Measurements from ENCODE around the gene ZNF546. TPM values are rescaled to one million over a fixed set of nuclear protein-coding genes. Genes with fewer than 3 reads are reported as not detected.
"Not testable (repeated sequence)": the region's sequence is repeated elsewhere in the genome, so short reads cannot be mapped to it uniquely, and the experiment has no call there.

ZNF546 gene
- total RNA-seq, 1 experiment from 2014 or later, result 68.4 TPM

DNA sequence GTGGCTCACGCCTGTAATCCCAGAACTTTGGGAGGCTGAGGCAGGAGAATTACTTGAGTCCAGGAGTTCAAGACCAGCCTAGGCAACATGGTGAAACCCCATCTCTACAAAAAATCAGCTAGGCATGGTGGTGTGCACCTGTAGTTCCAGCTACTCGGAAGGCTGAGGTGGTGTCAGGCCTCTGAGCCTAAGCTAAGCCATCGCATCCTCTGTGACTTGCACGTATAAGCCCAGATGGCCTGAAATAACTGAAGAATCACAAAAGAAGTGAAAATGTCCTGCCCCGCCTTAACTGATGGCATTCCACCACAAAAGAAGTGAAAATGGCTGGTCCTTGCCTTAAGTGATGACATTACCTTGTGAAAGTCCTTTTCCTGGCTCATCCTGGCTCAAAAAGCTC is 39.0 kb upstream of the ZNF546 start:
- ATAC-seq, result not testable (repeated sequence)

DNA sequence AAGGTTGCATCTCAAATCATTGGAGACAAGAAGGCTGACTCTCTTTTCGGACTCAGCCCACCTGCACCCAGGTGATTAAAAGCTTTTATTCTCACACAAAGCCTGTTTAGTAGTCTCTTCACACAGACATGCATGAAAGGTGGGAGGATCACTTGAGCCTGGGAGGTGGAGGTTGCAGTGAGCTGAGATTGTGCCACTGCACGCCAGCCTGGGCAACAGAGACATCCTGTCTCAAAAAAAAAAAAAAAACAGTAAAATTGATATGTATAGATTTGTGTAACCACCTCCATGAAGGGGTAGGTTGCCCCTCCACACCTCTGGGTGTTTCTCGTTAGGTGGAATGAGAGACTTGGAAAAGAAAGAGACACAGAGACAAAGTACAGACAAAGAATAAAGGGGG is 37.9 kb upstream of the ZNF546 start:
- intact Hi-C loops (cut with micrococcal nuclease; ENCODE audit: unreplicated experiment); H3K4me3 ChIP-seq (ENCODE audit: low read depth in 2 of 2, low read length in 2 of 2); ATAC-seq; H3K4me1 ChIP-seq (ENCODE audit: control insufficient read depth, insufficient read depth, low read length); H3K27me3 ChIP-seq (ENCODE audit: control insufficient read depth, insufficient read depth, low read length); BruUV-seq (replicated peaks); H3K27ac ChIP-seq (ENCODE audit: low read length); H3K9me3 ChIP-seq (ENCODE audit: control insufficient read depth, insufficient read depth, low read depth, low read length); in situ Hi-C loops (cut with HindIII; ENCODE audit: low pct_unique_long_range_greater_than_20kb, low sequenced_read_pairs); DNase-seq (ENCODE audit: low read depth, low spot score); H3K36me3 ChIP-seq (ENCODE audit: control insufficient read depth, insufficient read depth, low read length): not testable (repeated sequence)
- ChIA-PET CTCF (interaction anchor here (0.5 to 3.2 kb wide), 5 partner anchors 11 to 227 kb away, joined by 3 to 15 read pairs (median 5); partner anchors contain the start of gene PSMC4), POLR2A (interaction anchor here (0.6 to 2.8 kb wide), 6 partner anchors 11 to 209 kb away, joined by 3 to 25 read pairs (median 4); partner anchors contain the start of gene PSMC4)

More for the DNA sequence above, 39.0 kb upstream of the ZNF546 start:
- H3K4me3 ChIP-seq (ENCODE audit: low read depth in 2 of 2, low read length in 2 of 2); H3K4me1 ChIP-seq (ENCODE audit: control insufficient read depth, insufficient read depth, low read length); H3K27me3 ChIP-seq (ENCODE audit: control insufficient read depth, insufficient read depth, low read length); H3K27ac ChIP-seq (ENCODE audit: low read length); BruUV-seq (replicated peaks); intact Hi-C loops (cut with micrococcal nuclease; ENCODE audit: unreplicated experiment); H3K36me3 ChIP-seq (ENCODE audit: control insufficient read depth, insufficient read depth, low read length); DNase-seq (ENCODE audit: low read depth, low spot score); H3K9me3 ChIP-seq (ENCODE audit: control insufficient read depth, insufficient read depth, low read depth, low read length); in situ Hi-C loops (cut with HindIII; ENCODE audit: low pct_unique_long_range_greater_than_20kb, low sequenced_read_pairs): not testable (repeated sequence)
- ChIA-PET CTCF (interaction anchor here (1.0 to 3.2 kb wide), 3 partner anchors 12 to 189 kb away, joined by 3 to 15 read pairs (median 7); partner anchors contain the start of gene PSMC4), POLR2A (interaction anchor here (0.5 to 2.8 kb wide), 6 partner anchors 9 to 473 kb away, joined by 4 to 25 read pairs (median 7); partner anchors contain the start of gene PSMC4)

- DNase-seq (ENCODE audit: low read depth, low spot score); H3K27me3 ChIP-seq (ENCODE audit: control insufficient read depth, insufficient read depth, low read length); H3K9me3 ChIP-seq (ENCODE audit: control insufficient read depth, insufficient read depth, low read depth, low read length); intact Hi-C loops (cut with micrococcal nuclease; ENCODE audit: unreplicated experiment); in situ Hi-C loops (cut with HindIII; ENCODE audit: low pct_unique_long_range_greater_than_20kb, low sequenced_read_pairs); ATAC-seq; BruUV-seq (replicated peaks); H3K4me1 ChIP-seq (ENCODE audit: control insufficient read depth, insufficient read depth, low read length); H3K36me3 ChIP-seq (ENCODE audit: control insufficient read depth, insufficient read depth, low read length); H3K27ac ChIP-seq (ENCODE audit: low read length); H3K4me3 ChIP-seq (ENCODE audit: low read depth in 2 of 2, low read length in 2 of 2): not testable (repeated sequence)
- ChIA-PET CTCF (interaction anchor here (3.2 kb wide), 1 partner anchor 11 kb away, joined by 15 read pairs; the partner anchor contains the start of gene PSMC4), POLR2A (interaction anchor here (0.6 kb wide), 1 partner anchor 35 kb away, joined by 3 read pairs; no protein-coding TSS in a partner anchor)
Measured at GRCh38 chr19:39959407-39959806, 37.5 kb upstream of the ZNF546 start.

GRCh38 chr19:39963898-39964297 is 33.0 kb upstream of the ZNF546 start:
- Histone ChIP-seq H3K4me1 (ENCODE audit: control insufficient read depth, insufficient read depth, low read length) (no peaks in the 10 kb centered on the region), H3K4me3 (ENCODE audit: low read depth in 2 of 2, low read length in 2 of 2) (no peak overlapping the region), H3K9me3 (ENCODE audit: control insufficient read depth, insufficient read depth, low read depth, low read length) (no peaks in the 10 kb centered on the region), H3K27me3 (ENCODE audit: control insufficient read depth, insufficient read depth, low read length) (no peaks in the 10 kb centered on the region), H3K27ac (ENCODE audit: low read length) (no peak overlapping the region), H3K36me3 (ENCODE audit: control insufficient read depth, insufficient read depth, low read length) (no peaks in the 10 kb centered on the region)
- ATAC-seq, result no peak
- in situ Hi-C loops (cut with HindIII; ENCODE audit: low pct_unique_long_range_greater_than_20kb, low sequenced_read_pairs) (no loop called here), intact Hi-C loops (cut with micrococcal nuclease; ENCODE audit: unreplicated experiment) (no loop called here)
- BruUV-seq (replicated peaks), result no TSS peak
- DNase-seq (ENCODE audit: low read depth, low spot score), result no peak
- TF ChIP-seq CTCF (IDR thresholded peaks at IDR 0.05) (no peak), POLR2AphosphoS5 (IDR thresholded peaks at IDR 0.05; ENCODE audit: low read depth, low read length) (no peak), SIN3A (IDR thresholded peaks at IDR 0.05; ENCODE audit: borderline replicate concordance, insufficient read depth, low read depth, low read length) (no peak), REST (IDR thresholded peaks at IDR 0.05; ENCODE audit: insufficient read depth in 1 of 2, low read depth in 2 of 2, low read length in 1 of 2) (no peak), TCF7L2 (IDR thresholded peaks at IDR 0.05; ENCODE audit: low read depth, low read length) (no peak)
- POLR2A ChIA-PET, result interaction anchor here (0.7 kb wide), 1 partner anchor 531 kb away, joined by 3 read pairs; no protein-coding TSS in a partner anchor
- CTCF ChIA-PET, result interaction anchor here (0.6 kb wide), 1 partner anchor 139 kb away, joined by 5 read pairs; no protein-coding TSS in a partner anchor

Data from Panc1 (cell line).